DND-41 (cell line): ENCODE measurements around the gene CYP27A1.

Experiments
- ATAC-seq: fragments of 200-7000 bp; cut with Tn5 transposase; 3 replicates; pipeline ENCODE4 v1.9.1; 2021; ENCODE audit warnings: low read depth; ENCODE audit not compliant: insufficient read depth
- DNase-seq: peaks from one replicate; pipeline ENCODE4 v3.0.0-alpha.2; 2020
- H2AFZ ChIP-seq: 2 replicates; pipeline ENCODE4 v1.6.0; 2012; ENCODE audit warnings: low read depth, low read length
- H3K27ac ChIP-seq: 2 replicates; pipeline ENCODE4 v1.5.1; 2012; ENCODE audit warnings: low read length, inconsistent platforms
- H3K27me3 ChIP-seq: fragments of 200-600 bp; sonication (generic); 2 replicates; pipeline ENCODE4 v1.6.0; 2012; ENCODE audit warnings: low read length, mild to moderate bottlenecking, inconsistent platforms; ENCODE audit not compliant: insufficient read depth, poor library complexity
- H3K36me3 ChIP-seq: 2 replicates; pipeline ENCODE4 v1.5.1; 2012; ENCODE audit warnings: low read length, inconsistent platforms; ENCODE audit not compliant: insufficient read depth
- H3K4me1 ChIP-seq: 2 replicates; pipeline ENCODE4 v1.5.1; 2012; ENCODE audit warnings: mild to moderate bottlenecking, low read length; ENCODE audit not compliant: insufficient read depth
- H3K4me2 ChIP-seq: 2 replicates; pipeline ENCODE4 v1.6.0; 2012; ENCODE audit warnings: mild to moderate bottlenecking, moderate library complexity, low read length, inconsistent platforms; ENCODE audit not compliant: insufficient read depth
- H3K4me3 ChIP-seq, 2 experiments: fragments of 200-600 bp in 1 of 2; shearing (Covaris generic) in 1 of 2; 2 replicates each; pipeline ENCODE4 v1.5.1; 2012 to 2016; ENCODE audit warnings: inconsistent platforms in 2 of 2, low read length in 2 of 2, mild to moderate bottlenecking in 2 of 2, low read depth in 1 of 2, moderate library complexity in 1 of 2
- H3K79me2 ChIP-seq: 2 replicates; pipeline ENCODE4 v1.6.0; 2012; ENCODE audit warnings: low read length, inconsistent platforms; ENCODE audit not compliant: insufficient read depth
- H3K9ac ChIP-seq: 2 replicates; pipeline ENCODE4 v1.6.0; 2012; ENCODE audit warnings: low read depth, mild to moderate bottlenecking, inconsistent platforms, low read length, moderate library complexity
- H3K9me3 ChIP-seq: 2 replicates; pipeline ENCODE4 v1.5.1; 2012; ENCODE audit warnings: low read length, moderate library complexity, mild to moderate bottlenecking, inconsistent platforms; ENCODE audit not compliant: insufficient read depth, severe bottlenecking
- H4K20me1 ChIP-seq: 2 replicates; pipeline ENCODE4 v1.6.0; 2012; ENCODE audit warnings: low read length; ENCODE audit not compliant: insufficient read depth
- CTCF ChIP-seq: IDR thresholded peaks from 2 replicates; pipeline ENCODE4 v1.5.1; 2012; ENCODE audit warnings: borderline replicate concordance, low read length, moderate library complexity, mild to moderate bottlenecking; ENCODE audit not compliant: poor library complexity, severe bottlenecking; ENCODE audit errors: extremely low read depth
- EZH2 ChIP-seq: IDR thresholded peaks from 3 replicates; pipeline ENCODE4 v1.6.1; 2012; ENCODE audit warnings: borderline replicate concordance, low read depth, mild to moderate bottlenecking, moderate library complexity, low read length, inconsistent platforms; ENCODE audit not compliant: severe bottlenecking

The CYP27A1 gene

GRCh38 chr2:218832520-218832919 lies 50.6 kb downstream of the CYP27A1 start:
- no peak overlapping the region for H2AFZ ChIP-seq
- ATAC-seq, result no peak
- no peak overlapping the region for H3K4me2 ChIP-seq
- H3K27me3 ChIP-seq, result peaks cover 28% of the 10 kb centered on the region
- no peaks in the 10 kb centered on the region for H3K9me3 ChIP-seq
- H3K9ac ChIP-seq, result no peak overlapping the region
- no peak overlapping the region for H3K4me3 ChIP-seq
- no peak for TF ChIP-seq CTCF
- no peak for TF ChIP-seq EZH2
- H3K79me2 ChIP-seq, result no peaks in the 10 kb centered on the region
- no peaks in the 10 kb centered on the region for H3K36me3 ChIP-seq
- H3K27ac ChIP-seq, result no peak overlapping the region
- no peaks in the 10 kb centered on the region for H4K20me1 ChIP-seq
- H3K4me1 ChIP-seq, result no peaks in the 10 kb centered on the region
- DNase-seq, result no peak

GRCh38 chr2:218833023-218833609 lies 51.2 kb downstream of the CYP27A1 start:
- ATAC-seq, result no peak

GRCh38 chr2:218834685-218835084 lies 52.7 kb downstream of the CYP27A1 start:
- no peaks in the 10 kb centered on the region for H3K79me2 ChIP-seq
- no peak for DNase-seq

More at GRCh38 chr2:218833023-218833609, 51.2 kb downstream of the CYP27A1 start:
- Histone ChIP-seq H3K9ac (no peak overlapping the region), H3K4me2 (no peak overlapping the region), H3K79me2 (no peaks in the 10 kb centered on the region), H3K36me3 (no peaks in the 10 kb centered on the region), H3K27me3 (peaks cover 31% of the 10 kb centered on the region), H3K4me3 (no peak overlapping the region), H3K4me1 (no peaks in the 10 kb centered on the region), H2AFZ (no peak overlapping the region), H3K9me3 (no peaks in the 10 kb centered on the region), H4K20me1 (no peaks in the 10 kb centered on the region), H3K27ac (no peak overlapping the region)
- DNase-seq, result no peak
- TF ChIP-seq CTCF (no peak), EZH2 (no peak)

More at GRCh38 chr2:218834685-218835084, 52.7 kb downstream of the CYP27A1 start:
- Histone ChIP-seq H3K27ac (no peak overlapping the region), H3K36me3 (no peaks in the 10 kb centered on the region), H3K4me3 (no peak overlapping the region), H3K9ac (no peak overlapping the region), H4K20me1 (no peaks in the 10 kb centered on the region), H3K4me1 (no peaks in the 10 kb centered on the region), H2AFZ (no peak overlapping the region), H3K9me3 (no peaks in the 10 kb centered on the region), H3K27me3 (peaks cover 36% of the 10 kb centered on the region), H3K4me2 (no peak overlapping the region)
- ATAC-seq, result no peak
- no peak for TF ChIP-seq EZH2
- no peak for TF ChIP-seq CTCF
